GM12872 (cell line): Measurements from ENCODE around the gene RAB2B.

Source experiments
- CTCF ChIP-seq: IDR thresholded peaks from 3 replicates; pipeline ENCODE4 v1.5.1; 2011; ENCODE audit warnings: low read depth, mild to moderate bottlenecking, low read length, moderate library complexity; ENCODE audit not compliant: insufficient read depth

Gene RAB2B

GRCh38 chr14:21437063-21437901, 39.5 kb downstream of the RAB2B start:
- TF ChIP-seq CTCF: no peak

- no peak for TF ChIP-seq CTCF
Observed at GRCh38 chr14:21436567-21437062, 40.1 kb downstream of the RAB2B start.

- TF ChIP-seq CTCF: no peak
Observed at GRCh38 chr14:21431126-21431525, 45.6 kb downstream of the RAB2B start.

GRCh38 chr14:21428930-21429329, 47.8 kb downstream of the RAB2B start:
- TF ChIP-seq CTCF: no peak

- TF ChIP-seq CTCF: no peak
Observed at GRCh38 chr14:21426692-21427091, 50.1 kb downstream of the RAB2B start.

- no peak for TF ChIP-seq CTCF
Observed at GRCh38 chr14:21419528-21419927, 57.2 kb downstream of the RAB2B start.

- TF ChIP-seq CTCF: no peak
Observed at GRCh38 chr14:21415329-21415728, 61.4 kb downstream of the RAB2B start.
